ENCODE results near the gene LMTK3. TPM values are rescaled to one million over a fixed set of nuclear protein-coding genes. Genes with fewer than 3 reads are reported as not detected.
A peak's percentile ranks its signal among the peaks of the same experiment; 100 is the strongest.

The LMTK3 gene
- total and polyA plus RNA-seq, 9 of the 15 experiments (the other 6 are each of a cell fraction or from before 2014, with no cell fraction given) = 0.35 to 12.3 (median 2.0) TPM; not detected in 2

GRCh38 chr19:48553676-48554384, 42.2 kb upstream of the LMTK3 start (continued):
- TF ChIP-seq NRF1 (conservative IDR thresholded peaks at IDR 0.05 in 1 of 2, IDR thresholded peaks at IDR 0.05 in 1 of 2) = peak; percentile 40 to 50; a peak in 3 of 4 replicates
- TF ChIP-seq, protein P1, sequence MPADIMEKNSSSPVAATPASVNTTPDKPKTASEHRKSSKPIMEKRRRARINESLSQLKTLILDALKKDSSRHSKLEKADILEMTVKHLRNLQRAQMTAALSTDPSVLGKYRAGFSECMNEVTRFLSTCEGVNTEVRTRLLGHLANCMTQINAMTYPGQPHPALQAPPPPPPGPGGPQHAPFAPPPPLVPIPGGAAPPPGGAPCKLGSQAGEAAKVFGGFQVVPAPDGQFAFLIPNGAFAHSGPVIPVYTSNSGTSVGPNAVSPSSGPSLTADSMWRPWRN (IDR thresholded peaks at IDR 0.05; ENCODE audit: low read depth) = 0 out of 2 replicates have a peak, but pooled peaks have one; percentile 24
- TF ChIP-seq, protein P2, sequence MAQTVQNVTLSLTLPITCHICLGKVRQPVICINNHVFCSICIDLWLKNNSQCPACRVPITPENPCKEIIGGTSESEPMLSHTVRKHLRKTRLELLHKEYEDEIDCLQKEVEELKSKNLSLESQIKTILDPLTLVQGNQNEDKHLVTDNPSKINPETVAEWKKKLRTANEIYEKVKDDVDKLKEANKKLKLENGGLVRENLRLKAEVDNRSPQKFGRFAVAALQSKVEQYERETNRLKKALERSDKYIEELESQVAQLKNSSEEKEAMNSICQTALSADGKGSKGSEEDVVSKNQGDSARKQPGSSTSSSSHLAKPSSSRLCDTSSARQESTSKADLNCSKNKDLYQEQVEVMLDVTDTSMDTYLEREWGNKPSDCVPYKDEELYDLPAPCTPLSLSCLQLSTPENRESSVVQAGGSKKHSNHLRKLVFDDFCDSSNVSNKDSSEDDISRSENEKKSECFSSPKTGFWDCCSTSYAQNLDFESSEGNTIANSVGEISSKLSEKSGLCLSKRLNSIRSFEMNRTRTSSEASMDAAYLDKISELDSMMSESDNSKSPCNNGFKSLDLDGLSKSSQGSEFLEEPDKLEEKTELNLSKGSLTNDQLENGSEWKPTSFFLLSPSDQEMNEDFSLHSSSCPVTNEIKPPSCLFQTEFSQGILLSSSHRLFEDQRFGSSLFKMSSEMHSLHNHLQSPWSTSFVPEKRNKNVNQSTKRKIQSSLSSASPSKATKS (CRISPR knock-in tag; IDR thresholded peaks at IDR 0.05) = no peak
- no peak for TF ChIP-seq NFE2L1 (tag; IDR thresholded peaks at IDR 0.05; ENCODE audit: borderline replicate concordance, low read depth)
- peak; percentile 63; the same call in 1 of the 2 replicates for TF ChIP-seq SMARCA4 (IDR thresholded peaks at IDR 0.05)
- no peak for TF ChIP-seq ZNF445 (CRISPR knock-in tag; IDR thresholded peaks at IDR 0.05; ENCODE audit: low read depth)
- TF ChIP-seq SRSF3 (IDR thresholded peaks at IDR 0.05; ENCODE audit: insufficient read depth, low read length) = no peak
- no peak for TF ChIP-seq CBX1 (IDR thresholded peaks at IDR 0.05; ENCODE audit: low read depth)
- peak; percentile 98 for TF ChIP-seq TFAP4 (CRISPR knock-in tag; IDR thresholded peaks at IDR 0.05; ENCODE audit: borderline replicate concordance)
- TF ChIP-seq SRSF1 (IDR thresholded peaks at IDR 0.05; ENCODE audit: low read depth, low read length) = no peak
- TF ChIP-seq BACH1 (tag; IDR thresholded peaks at IDR 0.05) = no peak
- no peak for TF ChIP-seq DDX20 (tag; IDR thresholded peaks at IDR 0.05; ENCODE audit: low read depth)
- TF ChIP-seq, protein P3, sequence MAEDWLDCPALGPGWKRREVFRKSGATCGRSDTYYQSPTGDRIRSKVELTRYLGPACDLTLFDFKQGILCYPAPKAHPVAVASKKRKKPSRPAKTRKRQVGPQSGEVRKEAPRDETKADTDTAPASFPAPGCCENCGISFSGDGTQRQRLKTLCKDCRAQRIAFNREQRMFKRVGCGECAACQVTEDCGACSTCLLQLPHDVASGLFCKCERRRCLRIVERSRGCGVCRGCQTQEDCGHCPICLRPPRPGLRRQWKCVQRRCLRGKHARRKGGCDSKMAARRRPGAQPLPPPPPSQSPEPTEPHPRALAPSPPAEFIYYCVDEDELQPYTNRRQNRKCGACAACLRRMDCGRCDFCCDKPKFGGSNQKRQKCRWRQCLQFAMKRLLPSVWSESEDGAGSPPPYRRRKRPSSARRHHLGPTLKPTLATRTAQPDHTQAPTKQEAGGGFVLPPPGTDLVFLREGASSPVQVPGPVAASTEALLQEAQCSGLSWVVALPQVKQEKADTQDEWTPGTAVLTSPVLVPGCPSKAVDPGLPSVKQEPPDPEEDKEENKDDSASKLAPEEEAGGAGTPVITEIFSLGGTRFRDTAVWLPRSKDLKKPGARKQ (CRISPR knock-in tag; IDR thresholded peaks at IDR 0.05) = no peak
- TF ChIP-seq CXXC5 (CRISPR knock-in tag; IDR thresholded peaks at IDR 0.05) = peak; percentile 83
- TF ChIP-seq MAFF (IDR thresholded peaks at IDR 0.05; ENCODE audit: low read length) = no peak
- TF ChIP-seq ZNF79 (CRISPR knock-in tag; IDR thresholded peaks at IDR 0.05; ENCODE audit: low read depth) = no peak
- TF ChIP-seq SOX6 (IDR thresholded peaks at IDR 0.05) = peak; percentile 88
- no peak for TF ChIP-seq BMI1 (IDR thresholded peaks at IDR 0.05; ENCODE audit: low read length)
- TF ChIP-seq ZFP36 (IDR thresholded peaks at IDR 0.05; ENCODE audit: low read depth, low read length, partially characterized antibody) = peak; percentile 96
- no peak for TF ChIP-seq SREBF2 (CRISPR knock-in tag; IDR thresholded peaks at IDR 0.05)
- TF ChIP-seq TCF7 (IDR thresholded peaks at IDR 0.05; ENCODE audit: borderline replicate concordance) = no peak
- TF ChIP-seq ZNF23 (CRISPR knock-in tag; IDR thresholded peaks at IDR 0.05) = no peak
- no peak for TF ChIP-seq ETS2 (tag; IDR thresholded peaks at IDR 0.05; ENCODE audit: borderline replicate concordance, poor library complexity, severe bottlenecking)
